SK-N-MC (cell line): ENCODE data around the gene RPS19.

Source experiments
- EZH2 ChIP-seq: fragments of 200-600 bp; sonication (generic); IDR thresholded peaks from one replicate; pipeline ENCODE4 v1.6.1; 2017; ENCODE audit warnings: antibody characterized with exemption
- FOXP2 ChIP-seq: optimal IDR thresholded peaks from 2 replicates; pipeline ENCODE3; 2011; ENCODE audit warnings: mild to moderate bottlenecking, moderate library complexity; ENCODE audit not compliant: insufficient read depth; ENCODE audit errors: extremely low read length, control extremely low read depth
- POLR2AphosphoS5 ChIP-seq: IDR thresholded peaks from 2 replicates; pipeline ENCODE4 v1.6.1; 2012; ENCODE audit warnings: mild to moderate bottlenecking, low read depth, low read length, borderline replicate concordance

DNA sequence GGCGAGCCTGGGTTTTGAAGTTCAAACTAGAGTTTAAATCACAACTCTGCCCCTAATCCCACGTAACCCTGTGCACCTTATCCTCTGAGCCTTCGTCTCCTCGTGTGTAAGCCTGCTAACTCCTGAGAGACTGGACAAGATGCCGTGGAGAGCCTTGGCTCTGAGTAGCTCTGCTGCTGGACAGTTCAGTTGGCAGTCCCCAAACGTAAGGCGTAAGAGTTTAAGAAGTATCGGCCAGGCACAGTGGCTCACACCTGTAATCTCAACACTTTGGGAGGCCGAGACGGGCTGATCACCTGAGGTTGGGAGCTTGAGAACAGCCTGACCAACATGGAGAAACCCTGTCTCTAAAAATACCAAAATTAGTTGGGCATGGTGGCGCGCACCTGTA, 12.3 kb downstream of the RPS19 start:
- peak; percentile 66 for TF ChIP-seq POLR2AphosphoS5
- TF ChIP-seq EZH2: no peak
- no peak for TF ChIP-seq FOXP2
